ENCODE measurements around the gene CCDC110. TPM values are rescaled to one million over a fixed set of nuclear protein-coding genes. Genes with fewer than 3 reads are reported as not detected.

The CCDC110 gene
- total RNA-seq, 2 donors from 2014 or later: 0.26 to 0.80 TPM

DNA sequence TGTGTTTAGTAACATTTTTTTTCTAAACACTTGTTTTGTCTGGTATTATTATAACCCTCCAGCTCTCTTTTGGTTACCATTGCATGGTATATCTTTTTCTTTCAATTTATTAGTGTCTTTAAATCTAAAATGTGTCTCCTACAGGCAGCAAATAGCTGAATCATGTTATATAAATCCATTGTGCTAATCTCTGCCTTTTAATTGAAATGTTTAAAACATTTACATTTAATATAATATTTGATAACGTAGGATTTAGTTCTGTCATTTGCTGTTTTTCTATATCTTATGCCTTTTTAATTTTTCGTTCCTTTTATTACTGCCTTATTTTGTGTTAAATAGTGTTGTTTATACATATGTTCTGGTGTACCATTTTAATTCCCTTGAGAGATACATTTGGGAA, 17.1 kb upstream of the CCDC110 start:
- no peak overlapping the region for H3K4me3 ChIP-seq (ENCODE audit: low read length)
- no peaks in the 10 kb centered on the region for H3K4me1 ChIP-seq (ENCODE audit: control insufficient read depth, insufficient read depth, low read length)
- H3K27ac ChIP-seq (ENCODE audit: low read depth, low read length): no peak overlapping the region
- no peak for DNase-seq
- TF ChIP-seq, protein P1, sequence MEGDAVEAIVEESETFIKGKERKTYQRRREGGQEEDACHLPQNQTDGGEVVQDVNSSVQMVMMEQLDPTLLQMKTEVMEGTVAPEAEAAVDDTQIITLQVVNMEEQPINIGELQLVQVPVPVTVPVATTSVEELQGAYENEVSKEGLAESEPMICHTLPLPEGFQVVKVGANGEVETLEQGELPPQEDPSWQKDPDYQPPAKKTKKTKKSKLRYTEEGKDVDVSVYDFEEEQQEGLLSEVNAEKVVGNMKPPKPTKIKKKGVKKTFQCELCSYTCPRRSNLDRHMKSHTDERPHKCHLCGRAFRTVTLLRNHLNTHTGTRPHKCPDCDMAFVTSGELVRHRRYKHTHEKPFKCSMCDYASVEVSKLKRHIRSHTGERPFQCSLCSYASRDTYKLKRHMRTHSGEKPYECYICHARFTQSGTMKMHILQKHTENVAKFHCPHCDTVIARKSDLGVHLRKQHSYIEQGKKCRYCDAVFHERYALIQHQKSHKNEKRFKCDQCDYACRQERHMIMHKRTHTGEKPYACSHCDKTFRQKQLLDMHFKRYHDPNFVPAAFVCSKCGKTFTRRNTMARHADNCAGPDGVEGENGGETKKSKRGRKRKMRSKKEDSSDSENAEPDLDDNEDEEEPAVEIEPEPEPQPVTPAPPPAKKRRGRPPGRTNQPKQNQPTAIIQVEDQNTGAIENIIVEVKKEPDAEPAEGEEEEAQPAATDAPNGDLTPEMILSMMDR (conservative IDR thresholded peaks at IDR 0.05): no peak
- no peak overlapping the region for H3K9ac ChIP-seq (ENCODE audit: extremely low read depth, low read length, poor library complexity, severe bottlenecking)
- Mint-ChIP-seq H3K27me3 (ENCODE audit: insufficient read depth) (peaks cover 51% of the 10 kb centered on the region), H3K27ac (no peak overlapping the region), H3K9me3 (peaks cover 11% of the 10 kb centered on the region), H3K36me3 (ENCODE audit: low read depth) (no peaks in the 10 kb centered on the region), H3K4me3 (no peak overlapping the region), H3K4me1 (no peaks in the 10 kb centered on the region)
- H3K36me3 ChIP-seq (ENCODE audit: control insufficient read depth, insufficient read depth, low read length): no peaks in the 10 kb centered on the region
- H3K9me3 ChIP-seq (ENCODE audit: control insufficient read depth, low read length): peaks cover 14% of the 10 kb centered on the region
- WGBS, 2 experiments (ENCODE audit: insufficient coverage in 1 of 2, insufficient read length in 1 of 2): 86% methylated on average over 1 of the region's 2 CpGs; no CpG with 5 or more reads in 1 of the 2 experiments
- H3K27me3 ChIP-seq (ENCODE audit: control insufficient read depth, insufficient read depth, low read length, poor library complexity, severe bottlenecking): peaks cover 50% of the 10 kb centered on the region

DNA sequence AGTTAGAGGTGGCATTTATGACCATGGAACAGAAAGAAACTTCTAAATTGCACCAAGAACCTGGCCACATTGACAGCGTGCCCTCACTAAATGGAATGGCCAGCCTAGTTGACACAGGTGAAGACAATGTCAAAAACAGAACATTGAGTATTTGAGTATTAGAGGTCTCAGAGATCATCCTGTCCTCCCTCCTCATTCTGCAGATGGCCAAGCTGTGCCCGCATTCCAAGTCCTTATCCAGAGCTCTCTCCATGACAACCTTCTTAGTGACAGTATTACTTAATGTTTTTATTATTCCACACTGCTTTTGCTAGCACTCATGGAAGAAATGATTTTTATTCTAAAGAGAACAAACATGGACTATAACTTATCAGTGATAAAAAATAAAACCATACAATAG, 9.9 kb upstream of the CCDC110 start:
- Histone ChIP-seq H3K4me3 (ENCODE audit: low read length) (no peak overlapping the region), H3K27me3 (ENCODE audit: control insufficient read depth, insufficient read depth, low read length, poor library complexity, severe bottlenecking) (peaks cover 96% of the 10 kb centered on the region), H3K4me1 (ENCODE audit: control insufficient read depth, insufficient read depth, low read length) (peaks cover 4% of the 10 kb centered on the region), H3K9me3 (ENCODE audit: control insufficient read depth, low read length) (no peaks in the 10 kb centered on the region), H3K36me3 (ENCODE audit: control insufficient read depth, insufficient read depth, low read length) (no peaks in the 10 kb centered on the region), H3K9ac (ENCODE audit: extremely low read depth, low read length, poor library complexity, severe bottlenecking) (no peak overlapping the region), H3K27ac (ENCODE audit: low read depth, low read length) (no peak overlapping the region)
- H3K4me1 Mint-ChIP-seq: peaks cover 26% of the 10 kb centered on the region
- H3K27me3 Mint-ChIP-seq (ENCODE audit: insufficient read depth): peaks cover 99% of the 10 kb centered on the region
- 95 to 100% methylated on average over 1 to 2 of the region's 2 CpGs for WGBS, 2 experiments (ENCODE audit: insufficient coverage in 1 of 2, insufficient read length in 1 of 2)
- no peaks in the 10 kb centered on the region for H3K36me3 Mint-ChIP-seq (ENCODE audit: low read depth)
- H3K27ac Mint-ChIP-seq: no peak overlapping the region
- DNase-seq: no peak
- no peak overlapping the region for H3K4me3 Mint-ChIP-seq
- TF ChIP-seq, protein P1 (conservative IDR thresholded peaks at IDR 0.05): no peak
- H3K9me3 Mint-ChIP-seq: no peaks in the 10 kb centered on the region

DNA sequence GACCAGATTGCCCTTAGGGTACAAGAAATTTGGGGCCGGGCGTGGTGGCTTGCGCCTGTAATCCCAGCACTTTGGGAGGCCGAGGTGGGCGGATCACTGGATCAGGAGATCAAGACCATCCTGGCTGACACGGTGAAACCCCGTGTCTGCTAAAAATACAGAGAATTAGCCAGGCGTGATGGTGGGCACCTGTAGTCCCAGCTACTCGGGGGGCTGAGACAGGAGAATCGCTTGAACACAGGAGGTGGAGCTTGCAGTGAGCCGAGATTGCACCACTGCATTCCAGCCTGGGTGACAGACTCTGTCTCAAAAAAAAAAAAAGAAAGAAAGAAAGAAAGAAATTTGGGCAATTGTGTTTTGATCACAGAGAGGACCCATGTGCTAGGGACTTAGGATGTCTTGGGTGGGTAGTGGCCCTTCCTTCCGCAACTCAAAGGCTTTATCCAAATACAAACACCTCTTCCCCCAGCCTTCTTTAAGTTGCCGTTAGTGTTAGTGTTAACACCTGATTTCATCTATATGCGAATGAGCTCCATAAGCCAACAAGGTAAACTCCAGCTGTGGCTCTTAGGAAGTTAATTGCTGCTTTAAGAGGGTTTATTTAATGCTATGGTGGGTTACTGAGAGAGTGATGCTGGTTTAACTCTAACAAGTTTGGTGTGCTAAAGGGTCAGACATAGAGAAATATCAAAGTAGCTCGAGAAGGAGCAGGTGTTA, 8.6 kb upstream of the CCDC110 start:
- H3K27ac Mint-ChIP-seq: no peak overlapping the region
- peaks cover 26% of the 10 kb centered on the region for H3K4me1 Mint-ChIP-seq
- H3K27me3 Mint-ChIP-seq (ENCODE audit: insufficient read depth): peaks cover 94% of the 10 kb centered on the region
- Histone ChIP-seq H3K36me3 (ENCODE audit: control insufficient read depth, insufficient read depth, low read length) (no peaks in the 10 kb centered on the region), H3K27ac (ENCODE audit: low read depth, low read length) (no peak overlapping the region), H3K27me3 (ENCODE audit: control insufficient read depth, insufficient read depth, low read length, poor library complexity, severe bottlenecking) (peaks cover 85% of the 10 kb centered on the region), H3K4me1 (ENCODE audit: control insufficient read depth, insufficient read depth, low read length) (peaks cover 4% of the 10 kb centered on the region), H3K4me3 (ENCODE audit: low read length) (no peak overlapping the region), H3K9me3 (ENCODE audit: control insufficient read depth, low read length) (no peaks in the 10 kb centered on the region), H3K9ac (ENCODE audit: extremely low read depth, low read length, poor library complexity, severe bottlenecking) (no peak overlapping the region)
- WGBS, 2 experiments (ENCODE audit: insufficient coverage in 1 of 2, insufficient read length in 1 of 2): 57 to 74% methylated on average over 10 to 14 of the region's 15 CpGs
- H3K9me3 Mint-ChIP-seq: no peaks in the 10 kb centered on the region
- DNase-seq: peak; percentile 47
- H3K36me3 Mint-ChIP-seq (ENCODE audit: low read depth): no peaks in the 10 kb centered on the region
- TF ChIP-seq, protein P1 (conservative IDR thresholded peaks at IDR 0.05): no peak
- H3K4me3 Mint-ChIP-seq: no peak overlapping the region
